Activated naive CD4-positive, alpha-beta T cell treated with anti-CD3 and anti-CD28 coated beads, Interleukin-2, amount 10 ng/mL, durations not matched to agents 7 days and 5 days (primary cell): ENCODE measurements around the gene GCLC.

Experiments
- CTCF ChIA-PET: fragments of 350-600 bp; sonication (Branson Sonifier 250); formaldehyde crosslinking; loops from one replicate; lab custom pipeline; 2021; ENCODE audit warnings: antibody characterized with exemption; lab: Charles Lee
- DNase-seq: peaks from one replicate; pipeline ENCODE4 v3.0.0-alpha.2; 2020
- H3K27ac Mint-ChIP-seq: one replicate; pipeline ENCODE4 v1.8.0; 2021; ENCODE audit warnings: mild to moderate bottlenecking, moderate library complexity, mixed read lengths
- H3K27me3 Mint-ChIP-seq: one replicate; pipeline ENCODE4 v1.8.0; 2021; ENCODE audit warnings: mild to moderate bottlenecking, mixed read lengths
- H3K36me3 Mint-ChIP-seq: one replicate; pipeline ENCODE4 v1.8.0; 2021; ENCODE audit warnings: mixed read lengths
- H3K4me1 Mint-ChIP-seq: one replicate; pipeline ENCODE4 v1.8.0; 2021; ENCODE audit warnings: mixed read lengths
- H3K4me3 Mint-ChIP-seq: one replicate; pipeline ENCODE4 v1.8.0; 2021; ENCODE audit warnings: mild to moderate bottlenecking, moderate library complexity, mixed read lengths
- H3K9me3 Mint-ChIP-seq: one replicate; pipeline ENCODE4 v1.8.0; 2021; ENCODE audit warnings: mixed read lengths

GCLC gene

DNA sequence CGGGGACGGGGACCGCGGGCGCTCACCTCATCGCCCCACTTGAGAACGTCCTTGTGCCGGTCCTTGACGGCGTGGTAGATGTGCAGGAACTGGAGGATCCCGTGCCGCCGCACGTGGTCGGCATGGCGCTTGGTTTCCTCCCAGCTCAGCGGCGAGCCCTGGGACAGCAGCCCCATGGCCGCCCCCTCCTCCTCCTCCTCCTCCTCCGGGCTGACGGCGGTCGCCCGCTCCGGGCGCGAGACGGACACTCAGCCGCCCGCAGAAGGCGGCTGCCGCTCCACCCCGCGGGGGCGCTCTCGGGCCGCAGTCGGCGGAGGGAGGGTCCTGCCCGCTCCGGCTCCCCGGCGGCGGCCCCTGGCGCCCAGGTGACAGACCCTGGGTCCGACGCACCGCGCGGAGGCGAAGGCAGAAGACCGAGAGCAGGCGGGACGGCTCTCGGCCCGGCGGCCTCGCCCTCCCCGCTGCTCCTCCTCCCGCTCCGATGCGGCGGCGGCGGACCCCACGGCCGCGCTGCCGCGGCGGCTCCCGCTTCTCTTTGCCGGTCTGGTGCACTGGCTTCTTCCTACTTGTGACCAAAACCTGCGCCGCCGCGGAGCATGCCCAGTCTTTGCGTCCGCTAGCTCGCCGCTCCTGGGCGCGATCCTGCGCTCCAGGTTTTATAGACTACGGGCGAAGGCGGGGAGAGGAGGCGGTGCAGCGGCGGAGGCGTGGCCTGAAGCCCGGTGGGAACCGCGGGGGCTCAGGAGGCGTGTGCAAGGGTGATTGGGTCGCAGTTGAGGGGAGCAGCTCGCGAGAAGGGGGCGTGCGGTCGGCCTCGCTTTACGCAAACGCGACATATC lies at the start of gene GCLC:
TSS of gene GCLC (minus strand) at position 632 of the 839 bp plus-strand sequence. CDS start at position 176, 456 bp downstream.
- no peaks in the 10 kb centered on the region for H3K9me3 Mint-ChIP-seq
- DNase-seq, result peak; percentile 91
- H3K27me3 Mint-ChIP-seq, result peaks cover 27% of the 10 kb centered on the region
- peak within 1 kb of the TSS; percentile 95 for H3K4me3 Mint-ChIP-seq
- peak within 1 kb of the TSS; percentile 92 for H3K27ac Mint-ChIP-seq
- CTCF ChIA-PET, result interaction anchor here (0.8 to 2.3 kb wide), 6 partner anchors 11 to 178 kb away, joined by 3 to 16 read pairs (median 4); no protein-coding TSS in a partner anchor
- peaks cover 57% of the 10 kb centered on the region for H3K4me1 Mint-ChIP-seq
- H3K36me3 Mint-ChIP-seq, result peaks cover 10% of the 10 kb centered on the region

DNA sequence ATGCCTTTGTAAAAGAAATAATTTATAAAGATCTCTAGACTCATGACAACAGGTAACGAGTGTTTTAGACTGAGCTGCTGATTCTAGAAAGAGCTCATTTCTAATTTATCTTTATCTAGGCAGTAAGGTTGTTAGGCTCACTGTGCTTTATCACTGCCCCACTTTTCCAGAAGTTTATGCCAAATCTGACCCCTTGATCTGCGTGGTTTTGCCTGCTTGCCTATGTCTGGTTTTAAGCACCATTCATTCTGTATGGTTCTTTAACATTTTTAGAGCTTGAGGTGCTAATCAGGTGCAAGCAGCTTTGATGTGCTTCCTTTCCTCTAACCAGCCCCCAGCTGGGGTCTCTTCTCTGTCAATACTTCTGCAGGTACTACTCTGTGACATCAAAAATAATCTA lies 49.7 kb upstream of the GCLC start:
- Mint-ChIP-seq H3K4me3 (no peak overlapping the region), H3K9me3 (peaks cover 6% of the 10 kb centered on the region), H3K27me3 (peaks cover 4% of the 10 kb centered on the region), H3K36me3 (no peaks in the 10 kb centered on the region), H3K4me1 (no peaks in the 10 kb centered on the region), H3K27ac (no peak overlapping the region)
- no peak for DNase-seq
- CTCF ChIA-PET, result interaction anchor here (0.6 kb wide), 1 partner anchor 124 kb away, joined by 3 read pairs; no protein-coding TSS in a partner anchor

DNA sequence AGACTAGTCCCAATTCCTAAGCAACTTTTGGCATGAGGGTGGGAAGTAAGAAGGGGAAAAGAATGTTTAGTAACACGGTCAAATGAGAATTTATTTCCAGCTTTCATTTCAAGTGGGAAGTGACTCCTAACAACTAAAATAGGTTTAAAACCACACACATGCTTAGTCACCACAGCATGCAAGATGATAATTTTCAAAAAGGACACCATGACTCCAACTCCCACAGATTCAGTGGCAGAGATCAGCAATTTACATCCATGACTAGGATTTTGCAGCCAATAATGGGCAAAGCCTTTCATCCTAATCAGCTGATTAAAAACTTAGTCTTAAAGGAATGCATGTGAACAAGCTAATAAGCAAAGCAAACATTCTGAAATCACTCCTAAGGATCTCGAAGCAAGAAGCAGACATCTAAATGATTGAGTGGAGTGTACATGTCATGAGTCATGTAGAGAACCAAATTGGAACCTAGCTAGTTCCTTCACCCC lies 48.1 kb upstream of the GCLC start:
- Mint-ChIP-seq H3K27ac (no peak overlapping the region), H3K4me1 (no peaks in the 10 kb centered on the region), H3K27me3 (peaks cover 4% of the 10 kb centered on the region), H3K4me3 (no peak overlapping the region), H3K9me3 (peaks cover 6% of the 10 kb centered on the region), H3K36me3 (no peaks in the 10 kb centered on the region)
- CTCF ChIA-PET, result interaction anchor here (1.0 kb wide), 1 partner anchor 37 kb away, joined by 3 read pairs; no protein-coding TSS in a partner anchor
- DNase-seq, result no peak

DNA sequence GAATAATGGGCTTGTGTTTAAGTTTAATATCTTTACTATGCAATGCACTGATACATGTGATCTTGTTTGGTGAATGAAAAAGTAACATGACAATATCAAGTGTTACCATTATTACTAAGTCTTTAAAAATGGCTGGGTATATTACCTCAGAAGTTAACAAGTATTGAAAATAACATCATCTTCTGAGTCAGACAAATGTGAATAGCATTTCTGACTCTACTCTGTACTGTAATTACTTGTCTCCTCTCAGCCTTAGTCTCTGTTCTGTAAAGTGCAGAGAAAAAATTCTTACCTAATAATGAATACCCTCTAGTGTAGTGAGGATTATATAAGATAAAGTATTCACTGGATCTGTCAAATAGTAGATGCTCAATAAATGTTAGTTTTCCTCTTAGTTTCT lies 47.0 kb upstream of the GCLC start:
- Mint-ChIP-seq H3K4me1 (no peaks in the 10 kb centered on the region), H3K27ac (no peak overlapping the region), H3K27me3 (peaks cover 4% of the 10 kb centered on the region)

DNA sequence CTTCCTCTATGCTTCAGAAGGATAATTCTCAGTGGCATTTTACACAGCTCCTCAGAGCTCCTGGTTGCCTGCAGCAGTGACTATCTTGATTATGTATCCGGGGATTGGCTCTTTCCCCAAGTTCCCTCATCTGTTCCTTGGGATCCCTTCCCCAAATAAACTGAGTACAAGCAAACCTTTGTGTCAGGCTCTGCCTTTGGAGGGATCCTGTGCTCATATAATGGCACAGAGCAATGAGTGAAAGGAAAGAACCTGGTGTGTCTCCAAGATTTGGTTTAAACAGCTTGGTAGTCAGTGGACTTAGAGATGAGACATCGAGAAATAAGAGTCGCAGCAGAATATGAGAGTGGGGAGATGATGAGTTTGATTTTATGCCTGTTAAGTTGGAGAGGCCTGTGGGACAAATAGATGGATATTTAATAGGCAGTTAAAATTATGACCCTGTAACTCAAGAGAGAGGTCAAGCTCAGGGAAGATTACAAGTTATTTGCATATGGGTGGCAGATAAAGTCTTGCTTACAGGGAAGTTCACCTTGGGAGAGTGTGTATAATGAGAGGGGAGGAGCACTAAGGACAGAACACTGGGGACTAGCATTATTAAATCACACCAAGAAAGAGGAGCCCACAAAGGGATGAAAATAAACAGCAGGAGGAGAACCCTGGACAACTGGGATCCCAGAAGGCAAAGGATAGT lies 44.1 kb upstream of the GCLC start:
- H3K36me3 Mint-ChIP-seq, result no peaks in the 10 kb centered on the region
- H3K9me3 Mint-ChIP-seq, result no peaks in the 10 kb centered on the region
- H3K27me3 Mint-ChIP-seq, result peaks cover 3% of the 10 kb centered on the region
- H3K27ac Mint-ChIP-seq, result no peak overlapping the region
- H3K4me3 Mint-ChIP-seq, result no peak overlapping the region
- CTCF ChIA-PET, result interaction anchor here (1.5 kb wide), 1 partner anchor 25 kb away, joined by 4 read pairs; no protein-coding TSS in a partner anchor
- no peak for DNase-seq
- no peaks in the 10 kb centered on the region for H3K4me1 Mint-ChIP-seq

More for the DNA sequence above, 47.0 kb upstream of the GCLC start:
- H3K9me3 Mint-ChIP-seq, result no peaks in the 10 kb centered on the region
- no peak overlapping the region for H3K4me3 Mint-ChIP-seq
- no peaks in the 10 kb centered on the region for H3K36me3 Mint-ChIP-seq
- DNase-seq, result no peak
- CTCF ChIA-PET, result interaction anchor here (1.0 kb wide), 1 partner anchor 38 kb away, joined by 3 read pairs; no protein-coding TSS in a partner anchor

DNA sequence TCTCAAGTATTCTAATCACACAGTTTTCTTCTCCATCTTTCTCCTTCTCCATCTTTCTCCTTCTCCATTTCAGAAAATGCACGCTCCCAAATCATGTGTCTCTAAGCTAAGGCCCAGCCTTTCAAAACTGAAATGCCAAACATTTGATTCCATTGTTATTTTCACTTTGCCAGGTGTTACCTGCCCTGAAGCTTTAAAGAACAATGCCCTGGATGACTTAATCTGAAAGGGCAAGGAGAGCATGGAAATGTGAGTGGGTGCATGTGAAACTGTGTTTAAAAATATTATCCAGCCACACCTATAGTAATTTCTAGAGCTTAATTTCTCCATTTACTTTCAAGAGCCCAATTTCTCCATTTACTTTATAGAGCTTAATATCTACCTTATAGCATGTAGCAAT lies 42.4 kb upstream of the GCLC start:
- CTCF ChIA-PET, result no interaction called here

DNA sequence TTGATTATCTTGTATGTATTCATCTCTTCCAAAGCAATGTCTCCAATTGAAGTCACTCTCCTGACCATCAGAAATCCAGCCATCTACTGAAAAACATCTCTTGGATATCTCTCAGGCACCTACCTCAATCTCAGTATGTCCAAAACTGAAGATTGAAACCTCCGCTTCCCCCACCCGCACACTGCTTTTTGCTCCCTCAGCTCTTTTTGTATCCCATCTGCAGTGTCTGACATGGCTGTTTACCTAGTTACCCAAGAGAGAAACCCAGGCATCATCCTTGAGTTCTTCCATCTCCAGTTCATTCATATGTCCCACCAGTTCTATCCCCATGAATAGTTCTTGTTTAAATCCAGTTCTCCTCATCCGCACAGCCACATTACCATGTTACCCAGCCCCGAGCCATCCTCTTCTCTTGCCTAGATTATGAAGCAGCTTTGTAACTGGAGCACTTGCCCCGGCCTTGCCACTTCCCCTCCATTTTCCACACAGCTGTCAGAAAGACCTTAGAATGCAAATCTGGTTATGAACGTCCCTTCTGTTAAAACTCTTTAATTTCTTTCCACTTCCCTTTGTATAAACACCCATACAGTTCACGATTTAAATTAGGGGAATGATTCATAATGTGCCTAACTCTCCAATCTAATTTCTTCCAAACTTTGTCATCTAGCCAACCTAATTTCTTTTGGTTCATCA lies 40.5 kb upstream of the GCLC start:
- H3K27me3 Mint-ChIP-seq, result no peaks in the 10 kb centered on the region
- no peak for DNase-seq
- peaks cover 9% of the 10 kb centered on the region for H3K4me1 Mint-ChIP-seq
- H3K27ac Mint-ChIP-seq, result no peak overlapping the region
- no peak overlapping the region for H3K4me3 Mint-ChIP-seq
- H3K9me3 Mint-ChIP-seq, result no peaks in the 10 kb centered on the region
- CTCF ChIA-PET, result no interaction called here
- H3K36me3 Mint-ChIP-seq, result no peaks in the 10 kb centered on the region

More for the DNA sequence above, 42.4 kb upstream of the GCLC start:
- H3K4me1 Mint-ChIP-seq, result peaks cover 9% of the 10 kb centered on the region
- H3K27ac Mint-ChIP-seq, result no peak overlapping the region
- H3K36me3 Mint-ChIP-seq, result no peaks in the 10 kb centered on the region
- H3K9me3 Mint-ChIP-seq, result no peaks in the 10 kb centered on the region
- no peak for DNase-seq
- no peak overlapping the region for H3K4me3 Mint-ChIP-seq
- no peaks in the 10 kb centered on the region for H3K27me3 Mint-ChIP-seq

DNA sequence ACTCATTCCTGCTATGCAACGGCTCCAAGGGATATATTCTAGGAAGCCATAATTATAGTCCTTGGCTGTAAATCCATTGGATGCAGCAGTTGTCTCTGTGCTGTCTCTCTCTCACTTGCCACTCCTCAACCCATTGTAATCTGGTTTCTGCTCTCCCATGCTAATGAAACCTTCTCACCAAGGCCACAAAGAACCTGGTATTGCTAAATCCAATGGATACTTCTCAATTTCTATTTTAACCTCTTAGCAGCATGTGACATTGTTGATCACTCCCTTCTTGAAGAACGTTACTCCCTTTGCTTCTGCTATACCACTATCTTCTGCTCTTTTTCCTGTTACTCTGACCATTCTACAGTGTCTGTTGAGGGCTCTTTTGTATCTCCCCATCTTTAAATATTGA lies 39.8 kb upstream of the GCLC start:
- Mint-ChIP-seq H3K27ac (no peak overlapping the region), H3K9me3 (no peaks in the 10 kb centered on the region), H3K36me3 (no peaks in the 10 kb centered on the region), H3K4me3 (no peak overlapping the region), H3K27me3 (no peaks in the 10 kb centered on the region), H3K4me1 (peaks cover 9% of the 10 kb centered on the region)
- CTCF ChIA-PET, result no interaction called here
- DNase-seq, result no peak

DNA sequence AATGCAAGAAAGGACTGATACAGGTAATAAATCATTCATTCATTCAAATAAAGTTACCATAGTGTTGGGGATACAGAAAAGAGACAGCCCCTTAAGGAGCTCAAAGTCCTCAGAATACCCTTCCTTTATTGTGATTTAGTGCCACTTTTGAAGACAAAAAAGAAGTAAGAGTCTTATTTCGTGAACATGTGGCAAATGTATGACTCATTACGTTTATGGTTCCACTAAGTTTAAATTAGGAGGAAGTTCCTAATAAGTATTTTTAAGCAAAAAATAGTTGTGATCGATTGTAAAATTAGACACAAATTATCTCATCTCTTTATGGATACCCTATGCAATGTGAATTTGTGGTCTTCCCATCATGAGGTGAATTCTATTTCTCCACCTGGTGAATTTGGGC lies 38.5 kb upstream of the GCLC start:
- Mint-ChIP-seq H3K27me3 (no peaks in the 10 kb centered on the region), H3K4me3 (no peak overlapping the region), H3K36me3 (no peaks in the 10 kb centered on the region), H3K9me3 (no peaks in the 10 kb centered on the region), H3K4me1 (peaks cover 9% of the 10 kb centered on the region), H3K27ac (no peak overlapping the region)
- no peak for DNase-seq
- CTCF ChIA-PET, result interaction anchor here (0.7 kb wide), 1 partner anchor 136 kb away, joined by 4 read pairs; no protein-coding TSS in a partner anchor

DNA sequence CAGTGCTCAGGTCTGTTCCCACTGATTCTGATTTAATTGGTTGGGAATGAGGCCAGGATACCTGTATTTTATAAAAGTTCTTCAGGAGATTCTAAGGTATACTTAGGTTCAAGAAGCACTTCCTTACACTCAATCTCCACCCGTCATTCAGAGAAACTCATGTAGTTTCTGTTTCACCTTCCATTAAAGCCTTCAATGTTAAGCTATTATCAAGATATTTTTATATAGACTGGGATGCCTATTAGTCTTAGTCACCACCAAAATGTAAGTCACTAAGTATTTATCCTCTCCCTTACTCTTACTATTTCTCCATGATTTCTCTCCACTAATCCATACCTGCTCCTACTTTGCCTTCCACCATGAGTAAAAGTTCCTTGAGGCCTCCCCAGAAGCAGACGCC lies 38.1 kb upstream of the GCLC start:
- no peaks in the 10 kb centered on the region for H3K36me3 Mint-ChIP-seq
- no peak overlapping the region for H3K4me3 Mint-ChIP-seq
- CTCF ChIA-PET, result interaction anchor here (0.7 kb wide), 1 partner anchor 136 kb away, joined by 4 read pairs; no protein-coding TSS in a partner anchor
- DNase-seq, result no peak
- H3K9me3 Mint-ChIP-seq, result no peaks in the 10 kb centered on the region
- no peak overlapping the region for H3K27ac Mint-ChIP-seq
- no peaks in the 10 kb centered on the region for H3K27me3 Mint-ChIP-seq
- H3K4me1 Mint-ChIP-seq, result peaks cover 9% of the 10 kb centered on the region

DNA sequence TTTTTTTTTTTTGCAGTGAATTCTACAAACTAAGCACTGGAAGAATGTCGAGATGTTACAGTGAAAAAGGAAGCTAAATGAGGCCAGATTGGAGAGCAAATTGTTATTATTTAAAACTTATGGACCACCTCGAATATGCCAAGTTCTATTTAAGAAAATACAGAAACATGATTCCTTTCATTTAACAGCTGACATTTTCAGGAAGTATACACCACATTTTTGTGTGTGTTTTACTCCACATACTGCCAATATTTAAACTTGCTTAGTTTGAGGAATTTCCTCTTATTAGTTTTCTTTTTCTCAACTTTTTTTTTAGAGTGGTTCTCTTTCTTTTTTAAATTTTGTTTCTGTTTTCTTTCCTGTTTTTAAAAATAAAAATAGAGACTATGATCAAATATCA lies 37.0 kb upstream of the GCLC start:
- H3K27ac Mint-ChIP-seq, result no peak overlapping the region
- no peaks in the 10 kb centered on the region for H3K9me3 Mint-ChIP-seq
- H3K27me3 Mint-ChIP-seq, result no peaks in the 10 kb centered on the region
- peaks cover 9% of the 10 kb centered on the region for H3K4me1 Mint-ChIP-seq
- no peaks in the 10 kb centered on the region for H3K36me3 Mint-ChIP-seq
- no peak for DNase-seq
- no peak overlapping the region for H3K4me3 Mint-ChIP-seq
- CTCF ChIA-PET, result no interaction called here

DNA sequence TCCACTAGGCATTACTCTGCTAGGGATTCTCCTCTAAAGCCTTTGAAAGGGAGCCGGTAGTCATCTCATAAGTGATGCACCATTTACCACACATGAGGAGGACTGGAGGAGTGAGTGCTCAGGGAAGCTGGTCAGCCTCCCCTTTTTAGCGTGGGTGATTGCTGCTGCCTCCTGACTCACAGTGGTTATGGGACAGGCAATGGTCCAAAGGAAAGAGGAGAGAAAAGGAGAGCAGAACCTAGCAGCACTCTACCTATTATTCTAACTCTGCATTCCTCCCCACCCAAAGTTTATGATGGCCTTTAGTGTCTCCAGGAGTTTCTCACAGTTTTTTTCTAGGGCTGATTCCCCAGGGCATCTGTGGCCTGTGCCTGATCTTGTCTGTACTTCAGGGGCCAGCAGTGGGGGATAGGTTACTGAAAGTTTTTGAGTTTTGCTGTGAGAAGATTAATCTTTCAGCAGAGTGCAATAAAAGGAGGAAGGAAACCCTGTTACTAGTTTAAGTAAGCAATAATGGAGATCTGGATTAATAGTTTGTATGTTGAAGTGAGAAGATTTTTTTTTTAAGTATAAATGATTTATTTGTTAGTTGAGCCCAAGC lies 36.4 kb upstream of the GCLC start:
- Mint-ChIP-seq H3K9me3 (no peaks in the 10 kb centered on the region), H3K27ac (no peak overlapping the region)

DNA sequence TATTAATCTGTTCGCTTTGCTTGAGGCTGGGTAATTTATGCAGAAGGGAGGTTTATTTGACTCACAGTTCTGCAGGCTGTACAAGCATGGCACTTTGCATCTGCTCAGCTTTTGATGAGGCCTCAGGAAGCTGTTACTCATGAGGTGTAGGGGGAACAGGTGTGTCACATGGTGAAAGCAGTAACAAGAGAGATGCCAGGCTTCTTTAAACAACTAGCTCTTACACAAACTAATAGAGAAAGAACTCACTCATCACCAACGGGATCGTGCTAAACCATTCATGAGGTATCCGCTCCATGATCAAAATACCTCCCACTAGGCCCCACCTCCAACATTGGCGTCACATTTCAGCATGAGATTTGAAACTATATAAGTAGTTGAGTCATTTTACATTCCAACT lies 34.4 kb upstream of the GCLC start:
- H3K4me1 Mint-ChIP-seq, result peaks cover 9% of the 10 kb centered on the region
- CTCF ChIA-PET, result interaction anchor here (1.2 kb wide), 1 partner anchor 87 kb away, joined by 3 read pairs; no protein-coding TSS in a partner anchor
- H3K27me3 Mint-ChIP-seq, result no peaks in the 10 kb centered on the region
- no peak overlapping the region for H3K27ac Mint-ChIP-seq
- H3K36me3 Mint-ChIP-seq, result no peaks in the 10 kb centered on the region
- no peaks in the 10 kb centered on the region for H3K9me3 Mint-ChIP-seq
- no peak for DNase-seq
- H3K4me3 Mint-ChIP-seq, result no peak overlapping the region

More for the DNA sequence above, 36.4 kb upstream of the GCLC start:
- no peak for DNase-seq
- CTCF ChIA-PET, result no interaction called here
- Mint-ChIP-seq H3K4me1 (peaks cover 9% of the 10 kb centered on the region), H3K4me3 (no peak overlapping the region), H3K27me3 (no peaks in the 10 kb centered on the region), H3K36me3 (no peaks in the 10 kb centered on the region)
